ENCODE data around the gene SERPINB7. TPM values are rescaled to one million over a fixed set of nuclear protein-coding genes. Genes with fewer than 3 reads are reported as not detected.

SERPINB7 gene
- total RNA-seq, 1 experiment from 2014 or later = not detected

GRCh38 chr18:63832470-63832869 lies 57.3 kb downstream of the SERPINB7 start (continued):
- TF ChIP-seq, protein P1, sequence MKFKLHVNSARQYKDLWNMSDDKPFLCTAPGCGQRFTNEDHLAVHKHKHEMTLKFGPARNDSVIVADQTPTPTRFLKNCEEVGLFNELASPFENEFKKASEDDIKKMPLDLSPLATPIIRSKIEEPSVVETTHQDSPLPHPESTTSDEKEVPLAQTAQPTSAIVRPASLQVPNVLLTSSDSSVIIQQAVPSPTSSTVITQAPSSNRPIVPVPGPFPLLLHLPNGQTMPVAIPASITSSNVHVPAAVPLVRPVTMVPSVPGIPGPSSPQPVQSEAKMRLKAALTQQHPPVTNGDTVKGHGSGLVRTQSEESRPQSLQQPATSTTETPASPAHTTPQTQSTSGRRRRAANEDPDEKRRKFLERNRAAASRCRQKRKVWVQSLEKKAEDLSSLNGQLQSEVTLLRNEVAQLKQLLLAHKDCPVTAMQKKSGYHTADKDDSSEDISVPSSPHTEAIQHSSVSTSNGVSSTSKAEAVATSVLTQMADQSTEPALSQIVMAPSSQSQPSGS (CRISPR knock-in tag; IDR thresholded peaks at IDR 0.05; ENCODE audit: borderline replicate concordance, low read depth) = no peak
- TF ChIP-seq, protein P2, sequence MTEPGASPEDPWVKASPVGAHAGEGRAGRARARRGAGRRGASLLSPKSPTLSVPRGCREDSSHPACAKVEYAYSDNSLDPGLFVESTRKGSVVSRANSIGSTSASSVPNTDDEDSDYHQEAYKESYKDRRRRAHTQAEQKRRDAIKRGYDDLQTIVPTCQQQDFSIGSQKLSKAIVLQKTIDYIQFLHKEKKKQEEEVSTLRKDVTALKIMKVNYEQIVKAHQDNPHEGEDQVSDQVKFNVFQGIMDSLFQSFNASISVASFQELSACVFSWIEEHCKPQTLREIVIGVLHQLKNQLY (CRISPR knock-in tag; IDR thresholded peaks at IDR 0.05) = no peak
- no peak for TF ChIP-seq FOXP4 (CRISPR knock-in tag; IDR thresholded peaks at IDR 0.05)
- TF ChIP-seq TP53 (CRISPR knock-in tag; IDR thresholded peaks at IDR 0.05) = no peak
- TF ChIP-seq GRHL2 (CRISPR knock-in tag; IDR thresholded peaks at IDR 0.05; ENCODE audit: insufficient replicate concordance, severe bottlenecking) = no peak
- TF ChIP-seq E2F5 (CRISPR knock-in tag; IDR thresholded peaks at IDR 0.05) = no peak
- TF ChIP-seq OVOL2 (CRISPR knock-in tag; IDR thresholded peaks at IDR 0.05; ENCODE audit: borderline replicate concordance) = no peak
- TF ChIP-seq, protein P3, sequence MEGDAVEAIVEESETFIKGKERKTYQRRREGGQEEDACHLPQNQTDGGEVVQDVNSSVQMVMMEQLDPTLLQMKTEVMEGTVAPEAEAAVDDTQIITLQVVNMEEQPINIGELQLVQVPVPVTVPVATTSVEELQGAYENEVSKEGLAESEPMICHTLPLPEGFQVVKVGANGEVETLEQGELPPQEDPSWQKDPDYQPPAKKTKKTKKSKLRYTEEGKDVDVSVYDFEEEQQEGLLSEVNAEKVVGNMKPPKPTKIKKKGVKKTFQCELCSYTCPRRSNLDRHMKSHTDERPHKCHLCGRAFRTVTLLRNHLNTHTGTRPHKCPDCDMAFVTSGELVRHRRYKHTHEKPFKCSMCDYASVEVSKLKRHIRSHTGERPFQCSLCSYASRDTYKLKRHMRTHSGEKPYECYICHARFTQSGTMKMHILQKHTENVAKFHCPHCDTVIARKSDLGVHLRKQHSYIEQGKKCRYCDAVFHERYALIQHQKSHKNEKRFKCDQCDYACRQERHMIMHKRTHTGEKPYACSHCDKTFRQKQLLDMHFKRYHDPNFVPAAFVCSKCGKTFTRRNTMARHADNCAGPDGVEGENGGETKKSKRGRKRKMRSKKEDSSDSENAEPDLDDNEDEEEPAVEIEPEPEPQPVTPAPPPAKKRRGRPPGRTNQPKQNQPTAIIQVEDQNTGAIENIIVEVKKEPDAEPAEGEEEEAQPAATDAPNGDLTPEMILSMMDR (IDR thresholded peaks at IDR 0.05) = no peak
- no peak for TF ChIP-seq GABPB1 (CRISPR knock-in tag; IDR thresholded peaks at IDR 0.05)
- TF ChIP-seq, protein P4, sequence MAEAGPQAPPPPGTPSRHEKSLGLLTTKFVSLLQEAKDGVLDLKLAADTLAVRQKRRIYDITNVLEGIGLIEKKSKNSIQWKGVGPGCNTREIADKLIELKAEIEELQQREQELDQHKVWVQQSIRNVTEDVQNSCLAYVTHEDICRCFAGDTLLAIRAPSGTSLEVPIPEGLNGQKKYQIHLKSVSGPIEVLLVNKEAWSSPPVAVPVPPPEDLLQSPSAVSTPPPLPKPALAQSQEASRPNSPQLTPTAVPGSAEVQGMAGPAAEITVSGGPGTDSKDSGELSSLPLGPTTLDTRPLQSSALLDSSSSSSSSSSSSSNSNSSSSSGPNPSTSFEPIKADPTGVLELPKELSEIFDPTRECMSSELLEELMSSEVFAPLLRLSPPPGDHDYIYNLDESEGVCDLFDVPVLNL (CRISPR knock-in tag; IDR thresholded peaks at IDR 0.05; ENCODE audit: borderline replicate concordance, low read depth) = no peak

DNA sequence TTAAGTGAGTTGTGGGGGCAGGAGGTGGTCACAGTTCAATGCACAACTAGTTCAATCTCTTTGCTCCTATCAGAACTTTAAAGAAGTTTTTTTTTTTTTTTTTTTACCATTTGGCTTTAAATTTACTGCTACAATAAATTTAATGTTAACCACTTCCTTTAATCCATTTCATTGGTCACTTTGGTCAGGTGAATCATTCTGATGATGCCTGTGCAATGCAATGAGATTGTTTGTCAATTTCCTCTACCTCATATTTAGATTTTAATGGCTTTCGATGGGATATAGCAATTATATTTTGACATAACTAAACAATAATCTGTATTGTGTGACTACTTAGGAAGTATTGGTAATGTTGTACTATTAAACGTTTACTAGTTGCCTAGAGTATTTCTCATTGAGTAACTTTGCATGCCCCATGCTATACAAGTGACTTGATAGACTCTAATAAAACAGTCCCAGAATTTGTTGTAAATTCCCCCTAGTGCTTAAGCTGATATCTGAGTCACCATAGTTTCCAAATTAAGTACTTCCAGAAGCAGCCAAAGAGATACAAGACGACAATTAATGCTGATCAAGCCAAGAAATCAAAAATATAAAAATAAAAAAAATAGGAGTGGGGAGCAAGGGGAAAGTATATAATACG lies 59.4 kb downstream of the SERPINB7 start:
- H3K36me3 Mint-ChIP-seq = no peaks in the 10 kb centered on the region
- no peak for ATAC-seq
- CTCF ChIA-PET = no interaction called here
- H3K4me3 Mint-ChIP-seq = no peak overlapping the region
- H3K27ac Mint-ChIP-seq = no peak overlapping the region
- H3K27me3 Mint-ChIP-seq (ENCODE audit: low read depth) = no peaks in the 10 kb centered on the region
- no peaks in the 10 kb centered on the region for H3K4me1 Mint-ChIP-seq
- DNase-seq (ENCODE audit: low spot score) = no peak
- H3K9me3 Mint-ChIP-seq = no peaks in the 10 kb centered on the region
- POLR2A ChIA-PET = no interaction called here
- TF ChIP-seq, protein P5, sequence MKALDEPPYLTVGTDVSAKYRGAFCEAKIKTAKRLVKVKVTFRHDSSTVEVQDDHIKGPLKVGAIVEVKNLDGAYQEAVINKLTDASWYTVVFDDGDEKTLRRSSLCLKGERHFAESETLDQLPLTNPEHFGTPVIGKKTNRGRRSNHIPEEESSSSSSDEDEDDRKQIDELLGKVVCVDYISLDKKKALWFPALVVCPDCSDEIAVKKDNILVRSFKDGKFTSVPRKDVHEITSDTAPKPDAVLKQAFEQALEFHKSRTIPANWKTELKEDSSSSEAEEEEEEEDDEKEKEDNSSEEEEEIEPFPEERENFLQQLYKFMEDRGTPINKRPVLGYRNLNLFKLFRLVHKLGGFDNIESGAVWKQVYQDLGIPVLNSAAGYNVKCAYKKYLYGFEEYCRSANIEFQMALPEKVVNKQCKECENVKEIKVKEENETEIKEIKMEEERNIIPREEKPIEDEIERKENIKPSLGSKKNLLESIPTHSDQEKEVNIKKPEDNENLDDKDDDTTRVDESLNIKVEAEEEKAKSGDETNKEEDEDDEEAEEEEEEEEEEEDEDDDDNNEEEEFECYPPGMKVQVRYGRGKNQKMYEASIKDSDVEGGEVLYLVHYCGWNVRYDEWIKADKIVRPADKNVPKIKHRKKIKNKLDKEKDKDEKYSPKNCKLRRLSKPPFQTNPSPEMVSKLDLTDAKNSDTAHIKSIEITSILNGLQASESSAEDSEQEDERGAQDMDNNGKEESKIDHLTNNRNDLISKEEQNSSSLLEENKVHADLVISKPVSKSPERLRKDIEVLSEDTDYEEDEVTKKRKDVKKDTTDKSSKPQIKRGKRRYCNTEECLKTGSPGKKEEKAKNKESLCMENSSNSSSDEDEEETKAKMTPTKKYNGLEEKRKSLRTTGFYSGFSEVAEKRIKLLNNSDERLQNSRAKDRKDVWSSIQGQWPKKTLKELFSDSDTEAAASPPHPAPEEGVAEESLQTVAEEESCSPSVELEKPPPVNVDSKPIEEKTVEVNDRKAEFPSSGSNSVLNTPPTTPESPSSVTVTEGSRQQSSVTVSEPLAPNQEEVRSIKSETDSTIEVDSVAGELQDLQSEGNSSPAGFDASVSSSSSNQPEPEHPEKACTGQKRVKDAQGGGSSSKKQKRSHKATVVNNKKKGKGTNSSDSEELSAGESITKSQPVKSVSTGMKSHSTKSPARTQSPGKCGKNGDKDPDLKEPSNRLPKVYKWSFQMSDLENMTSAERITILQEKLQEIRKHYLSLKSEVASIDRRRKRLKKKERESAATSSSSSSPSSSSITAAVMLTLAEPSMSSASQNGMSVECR (CRISPR knock-in tag; IDR thresholded peaks at IDR 0.05; ENCODE audit: borderline replicate concordance) = no peak
- TF ChIP-seq JAZF1 (CRISPR knock-in tag; IDR thresholded peaks at IDR 0.05) (no peak), NFYB (CRISPR knock-in tag; conservative IDR thresholded peaks at IDR 0.05; ENCODE audit: low read depth) (no peak), ZNF138 (CRISPR knock-in tag; conservative IDR thresholded peaks at IDR 0.05) (no peak), IRF2 (CRISPR knock-in tag; IDR thresholded peaks at IDR 0.05; ENCODE audit: borderline replicate concordance, low read depth) (no peak), SMAD3 (CRISPR knock-in tag; IDR thresholded peaks at IDR 0.05; ENCODE audit: borderline replicate concordance) (no peak)
- TF ChIP-seq, protein P6, sequence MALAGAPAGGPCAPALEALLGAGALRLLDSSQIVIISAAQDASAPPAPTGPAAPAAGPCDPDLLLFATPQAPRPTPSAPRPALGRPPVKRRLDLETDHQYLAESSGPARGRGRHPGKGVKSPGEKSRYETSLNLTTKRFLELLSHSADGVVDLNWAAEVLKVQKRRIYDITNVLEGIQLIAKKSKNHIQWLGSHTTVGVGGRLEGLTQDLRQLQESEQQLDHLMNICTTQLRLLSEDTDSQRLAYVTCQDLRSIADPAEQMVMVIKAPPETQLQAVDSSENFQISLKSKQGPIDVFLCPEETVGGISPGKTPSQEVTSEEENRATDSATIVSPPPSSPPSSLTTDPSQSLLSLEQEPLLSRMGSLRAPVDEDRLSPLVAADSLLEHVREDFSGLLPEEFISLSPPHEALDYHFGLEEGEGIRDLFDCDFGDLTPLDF (CRISPR knock-in tag; IDR thresholded peaks at IDR 0.05) = no peak
- TF ChIP-seq, protein P7, sequence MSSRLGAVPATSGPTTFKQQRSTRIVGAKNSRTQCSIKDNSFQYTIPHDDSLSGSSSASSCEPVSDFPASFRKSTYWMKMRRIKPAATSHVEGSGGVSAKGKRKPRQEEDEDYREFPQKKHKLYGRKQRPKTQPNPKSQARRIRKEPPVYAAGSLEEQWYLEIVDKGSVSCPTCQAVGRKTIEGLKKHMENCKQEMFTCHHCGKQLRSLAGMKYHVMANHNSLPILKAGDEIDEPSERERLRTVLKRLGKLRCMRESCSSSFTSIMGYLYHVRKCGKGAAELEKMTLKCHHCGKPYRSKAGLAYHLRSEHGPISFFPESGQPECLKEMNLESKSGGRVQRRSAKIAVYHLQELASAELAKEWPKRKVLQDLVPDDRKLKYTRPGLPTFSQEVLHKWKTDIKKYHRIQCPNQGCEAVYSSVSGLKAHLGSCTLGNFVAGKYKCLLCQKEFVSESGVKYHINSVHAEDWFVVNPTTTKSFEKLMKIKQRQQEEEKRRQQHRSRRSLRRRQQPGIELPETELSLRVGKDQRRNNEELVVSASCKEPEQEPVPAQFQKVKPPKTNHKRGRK (CRISPR knock-in tag; IDR thresholded peaks at IDR 0.05; ENCODE audit: borderline replicate concordance) = no peak

Measured in WTC11 (cell line).